Endothelial cell of umbilical vein (primary cell): Measurements from ENCODE around the gene PECR. TPM values are rescaled to one million over a fixed set of nuclear protein-coding genes. Genes with fewer than 3 reads are reported as not detected.

Experiments
- BruUV-seq: library from RNA; stranded (reverse); fragments of 400-500 nt; replicated peaks from 2 replicates; lab custom pipeline; 2021; lab: Mats Ljungman, UMichigan
- CTCF ChIA-PET: fragments of 300-600, 350-600 bp; sonication (Branson Sonifier 250); formaldehyde crosslinking; loops from one replicate; lab custom pipeline; 2021; ENCODE audit warnings: antibody characterized with exemption, inconsistent platforms; lab: Charles Lee
- POLR2A ChIA-PET: fragments of 300-600, 350-600 bp; sonication (Branson Sonifier 250); formaldehyde crosslinking; loops from one replicate; lab custom pipeline; 2021; ENCODE audit warnings: antibody characterized with exemption, inconsistent platforms; lab: Charles Lee
- DNase-seq: peaks from one replicate; pipeline ENCODE4 v3.0.0-alpha.2; 2011; ENCODE audit warnings: low read depth, low spot score
- FAIRE-seq: peaks from 2 replicates; lab custom pipeline; 2011; peaks lifted over from hg19 to GRCh38; lab: Jason Lieb, UNC
- H2AFZ ChIP-seq: 2 replicates; pipeline ENCODE4 v1.6.0; 2012; ENCODE audit warnings: low read depth, low read length, control low read depth, inconsistent platforms
- H3K27ac ChIP-seq: 2 replicates; pipeline ENCODE4 v1.5.1; 2011; ENCODE audit warnings: low read depth, mild to moderate bottlenecking, control low read depth, low read length, moderate library complexity; ENCODE audit not compliant: insufficient read depth
- H3K27me3 ChIP-seq, 2 experiments: 2 replicates each; pipeline versions ENCODE4 v1.6.0 to v1.6.1; 2011; ENCODE audit warnings: low read length in 2 of 2, mixed read lengths in 1 of 2; ENCODE audit not compliant: control insufficient read depth in 2 of 2, insufficient read depth in 2 of 2
- H3K36me3 ChIP-seq, 2 experiments: 2 replicates in 1 of 2; 3 replicates in 1 of 2; pipeline ENCODE4 v1.5.1; 2011; ENCODE audit warnings: low read length in 2 of 2, mild to moderate bottlenecking in 1 of 2, moderate library complexity in 1 of 2; ENCODE audit not compliant: control insufficient read depth in 2 of 2, insufficient read depth in 2 of 2; ENCODE audit errors: extremely low read depth in 1 of 2
- H3K4me1 ChIP-seq: 3 replicates; pipeline ENCODE4 v1.5.1; 2011; ENCODE audit warnings: mild to moderate bottlenecking, low read length; ENCODE audit not compliant: control insufficient read depth, insufficient read depth; ENCODE audit errors: extremely low read depth
- H3K4me2 ChIP-seq: 2 replicates; pipeline ENCODE4 v1.6.1; 2011; ENCODE audit warnings: low read length, control low read depth, mixed read lengths; ENCODE audit not compliant: insufficient read depth
- H3K4me3 ChIP-seq, 3 experiments: fragments of 200-600 bp in 1 of 3; sonication (generic), shearing (Covaris generic) in 1 of 3; replicated peaks in 1 of 3; 2 replicates each; pipeline ENCODE4 v1.5.1; 2011 to 2016; ENCODE audit warnings: control low read depth in 3 of 3, low read length in 3 of 3, mild to moderate bottlenecking in 2 of 3, inconsistent platforms in 1 of 3, low read depth in 1 of 3, moderate library complexity in 1 of 3; ENCODE audit not compliant: insufficient read depth in 1 of 3
- H3K79me2 ChIP-seq: 2 replicates; pipeline ENCODE4 v1.6.0; 2012; ENCODE audit warnings: low read length, inconsistent platforms; ENCODE audit not compliant: control insufficient read depth, insufficient read depth
- H3K9ac ChIP-seq: replicated peaks from 2 replicates; pipeline ENCODE3; 2011; ENCODE audit warnings: low read length, control low read depth; ENCODE audit not compliant: insufficient read depth; ENCODE audit errors: extremely low read depth
- H3K9me1 ChIP-seq: replicated peaks from 3 replicates; pipeline ENCODE4 v1.6.0; 2011; ENCODE audit warnings: mild to moderate bottlenecking, low read length; ENCODE audit not compliant: control insufficient read depth, insufficient read depth; ENCODE audit errors: extremely low read depth
- H3K9me3 ChIP-seq: replicated peaks from 2 replicates; pipeline ENCODE4 v1.5.1; 2012; ENCODE audit warnings: low read length, inconsistent platforms; ENCODE audit not compliant: control insufficient read depth, insufficient read depth
- H4K20me1 ChIP-seq: replicated peaks from 2 replicates; pipeline ENCODE3; 2011; ENCODE audit warnings: mild to moderate bottlenecking, low read length; ENCODE audit not compliant: control insufficient read depth, insufficient read depth; ENCODE audit errors: extremely low read depth
- CTCF ChIP-seq, 2 donors: IDR thresholded peaks; 1 replicate in 1 of 2; 2 replicates in 1 of 2; pipeline ENCODE4 v1.5.1; 2011; ENCODE audit warnings: low read length in 2 of 2, mild to moderate bottlenecking in 2 of 2, moderate library complexity in 2 of 2, control low read depth in 1 of 2, inconsistent platforms in 1 of 2, low read depth in 1 of 2; ENCODE audit not compliant: insufficient read depth in 1 of 2; ENCODE audit errors: extremely low read depth in 1 of 2
- EZH2 ChIP-seq: IDR thresholded peaks from 2 replicates; pipeline ENCODE4 v1.6.1; 2012; ENCODE audit warnings: borderline replicate concordance, low read depth, mild to moderate bottlenecking, moderate library complexity, low read length, inconsistent platforms; ENCODE audit not compliant: severe bottlenecking
- FOS ChIP-seq: IDR thresholded peaks from 2 replicates; pipeline ENCODE4 v1.6.1; 2011; ENCODE audit warnings: mild to moderate bottlenecking, low read length, moderate library complexity, borderline replicate concordance; ENCODE audit not compliant: insufficient read depth
- GATA2 ChIP-seq: IDR thresholded peaks from 2 replicates; pipeline ENCODE4 v1.7.0; 2011; ENCODE audit warnings: low read depth, mild to moderate bottlenecking, moderate library complexity, mixed read lengths, low read length; ENCODE audit not compliant: insufficient read length, insufficient read depth
- JUN ChIP-seq: IDR thresholded peaks from 2 replicates; pipeline ENCODE4 v1.6.1; 2011; ENCODE audit warnings: borderline replicate concordance, low read depth; ENCODE audit not compliant: insufficient read length, insufficient read depth
- MAX ChIP-seq: IDR thresholded peaks from 2 replicates; pipeline ENCODE4 v1.6.1; 2011; ENCODE audit not compliant: insufficient read depth, insufficient read length
- MYC ChIP-seq: IDR thresholded peaks from one replicate; pipeline ENCODE4 v1.6.1; 2011; ENCODE audit warnings: mild to moderate bottlenecking, low read depth, low read length
- POLR2A ChIP-seq: IDR thresholded peaks from 2 replicates; pipeline ENCODE4 v1.6.1; 2012; ENCODE audit warnings: low read depth, mild to moderate bottlenecking, control low read depth, low read length
- POLR2AphosphoS5 ChIP-seq: IDR thresholded peaks from 2 replicates; pipeline ENCODE4 v1.6.1; 2012; ENCODE audit warnings: low read depth, mild to moderate bottlenecking, control low read depth, low read length, moderate library complexity; ENCODE audit not compliant: insufficient read depth
- dilution Hi-C: fragments of 300-500 bp; cut with MboI; formaldehyde crosslinking; loops from one replicate; pipeline ENCODE4 v1.15.0; 2019; ENCODE audit warnings: low sequenced_read_pairs; ENCODE audit not compliant: extremely low pct_ligation_motif_present
- intact Hi-C: fragments of 100-400 bp; cut with micrococcal nuclease; formaldehyde crosslinking; loops from one replicate; pipeline ENCODE4 v1.10.0; 2022
- polyA plus RNA-seq, 4 experiments: library from polyadenylated mRNA; depleted of rRNA in 3 of 4; stranded (reverse) in 3 of 4; unstranded in 1 of 4; fragments of >200 nt; gene quantifications; 2 replicates each; pipeline versions ENCODE4 v1.2.1 to v1.2.3, GENCODE V29; 2011 to 2012; ENCODE audit warnings: missing spikeins in 1 of 4
- total RNA-seq: library from RNA; stranded (reverse); gene quantifications from 2 replicates; pipeline ENCODE4 v1.2.3, GENCODE V29; 2021

PECR gene
- total and polyA plus RNA-seq, 2 donors (not counting 3 experiments of a cell fraction or from before 2014, with no cell fraction given): 4.1 to 6.2 TPM

- Histone ChIP-seq H4K20me1 (no peaks in the 10 kb centered on the region), H3K4me3 (no peak overlapping the region), H3K9me3 (no peaks in the 10 kb centered on the region), H3K9ac (no peak overlapping the region), H3K4me2 (no peak overlapping the region), H3K9me1 (no peaks in the 10 kb centered on the region), H3K27ac (no peak overlapping the region), H2AFZ (no peak overlapping the region), H3K27me3 (no peaks in the 10 kb centered on the region), H3K4me1 (peaks cover 32% of the 10 kb centered on the region), H3K36me3 (peaks cover 13 to 35% of the 10 kb centered on the region in 2 experiments), H3K79me2 (peaks cover 69% of the 10 kb centered on the region)
- ChIA-PET POLR2A (no interaction called here), CTCF (interaction anchor here (1.6 kb wide), 1 partner anchor 10 kb away, joined by 8 read pairs; no protein-coding TSS in a partner anchor)
- intact Hi-C loops (loop anchor here (5.0 to 10.0 kb wide), 2 partner anchors 384 to 522 kb away; partner anchors contain the start of genes IGFBP2 and RPL37A), dilution Hi-C loops (no loop called here)
- TF ChIP-seq JUN (no peak), POLR2A (no peak), GATA2 (no peak), FOS (no peak), CTCF (IDR thresholded peaks at IDR 0.05; ENCODE audit: extremely low read depth in 1 of 2, insufficient read depth in 1 of 2, low read depth in 1 of 2, low read length in 2 of 2) (no peak), MAX (no peak), MYC (no peak), EZH2 (no peak), POLR2AphosphoS5 (no peak)
- DNase-seq (no peak), FAIRE-seq (no peak)
- no TSS peak for BruUV-seq
Measured at GRCh38 chr2:216112926-216113325, 31.3 kb upstream of the PECR start.
